SK-N-SH (cell line): ENCODE data around the gene PRRG3. TPM values are rescaled to one million over a fixed set of nuclear protein-coding genes. Genes with fewer than 3 reads are reported as not detected.

Experiments
- CTCF ChIA-PET: fragments of 300-600, 350-600 bp; formaldehyde crosslinking; extraction: SDS; loops from one replicate; lab custom pipeline; 2021; lab: Yijun Ruan, JAX
- POLR2A ChIA-PET: fragments of 350-600 bp; sonication (Branson Sonifier 250); formaldehyde crosslinking; extraction: SDS; loops from one replicate; lab custom pipeline; 2020; ENCODE audit warnings: antibody characterized with exemption, inconsistent platforms; lab: Yijun Ruan, JAX
- DNase-seq: peaks from one replicate; pipeline ENCODE4 v3.0.0; 2012
- H2AFZ ChIP-seq: fragments of 200-600 bp; sonication (generic); 2 replicates; pipeline ENCODE4 v1.8.1; 2016; ENCODE audit warnings: antibody characterized with exemption, mild to moderate bottlenecking, low read depth
- H3F3A ChIP-seq: fragments of 200-600 bp; sonication (generic); replicated peaks from 2 replicates; pipeline ENCODE3; 2016; ENCODE audit warnings: antibody characterized with exemption, mild to moderate bottlenecking; ENCODE audit not compliant: insufficient read depth
- H3K27ac ChIP-seq, 2 experiments: fragments of 200-500 bp in 1 of 2; fragments of 200-600 bp in 1 of 2; sonication (Bioruptor generic) in 1 of 2; sonication (generic), shearing (Covaris generic) in 1 of 2; 2 replicates each; pipeline versions ENCODE4 v1.5.1 to v1.6.1; 2014 to 2016; ENCODE audit warnings: low read depth in 2 of 2, inconsistent platforms in 1 of 2, low read length in 1 of 2, mild to moderate bottlenecking in 1 of 2, mixed read lengths in 1 of 2
- H3K27me3 ChIP-seq: fragments of 200-600 bp; sonication (generic), shearing (Covaris generic); 2 replicates; pipeline ENCODE4 v1.6.1; 2016; ENCODE audit warnings: mixed run types; ENCODE audit not compliant: insufficient read depth
- H3K36me3 ChIP-seq, 2 experiments: fragments of 200-500 bp in 1 of 2; fragments of 200-600 bp in 1 of 2; sonication (Bioruptor generic) in 1 of 2; sonication (generic) in 1 of 2; replicated peaks in 1 of 2; 2 replicates each; pipeline versions ENCODE3 to v1.5.1; 2014 to 2016; ENCODE audit warnings: low read length in 1 of 2, mild to moderate bottlenecking in 1 of 2; ENCODE audit not compliant: insufficient read depth in 2 of 2, control insufficient read depth in 1 of 2
- H3K4me1 ChIP-seq, 2 experiments: fragments of 200-500 bp in 1 of 2; fragments of 200-600 bp in 1 of 2; sonication (Bioruptor generic) in 1 of 2; sonication (generic), shearing (Covaris generic) in 1 of 2; 2 replicates each; pipeline versions ENCODE4 v1.5.1 to v1.6.1; 2014 to 2016; ENCODE audit warnings: low read depth in 1 of 2, low read length in 1 of 2, mixed run types in 1 of 2; ENCODE audit not compliant: insufficient read depth in 2 of 2, control insufficient read depth in 1 of 2
- H3K4me2 ChIP-seq: fragments of 200-600 bp; sonication (generic), shearing (Covaris generic); 2 replicates; pipeline ENCODE4 v1.6.1; 2017; ENCODE audit warnings: mixed run types
- H3K4me3 ChIP-seq, 2 experiments: fragments of 200-500 bp in 1 of 2; fragments of 200-600 bp in 1 of 2; sonication (Bioruptor generic) in 1 of 2; sonication (generic), shearing (Covaris generic) in 1 of 2; 2 replicates each; pipeline versions ENCODE4 v1.5.1 to v1.8.1; 2014 to 2016; ENCODE audit warnings: low read depth in 2 of 2, inconsistent platforms in 1 of 2, low read length in 1 of 2, mild to moderate bottlenecking in 1 of 2, mixed read lengths in 1 of 2, moderate library complexity in 1 of 2
- H3K79me2 ChIP-seq: fragments of 200-600 bp; sonication (generic); 2 replicates; pipeline ENCODE4 v1.8.1; 2017; ENCODE audit warnings: mild to moderate bottlenecking; ENCODE audit not compliant: insufficient read depth
- H3K9ac ChIP-seq: fragments of 200-600 bp; sonication (generic); 2 replicates; pipeline ENCODE4 v1.6.1; 2017; ENCODE audit warnings: mixed run types
- H3K9me2 ChIP-seq: fragments of 200-600 bp; sonication (generic); 2 replicates; pipeline ENCODE4 v1.6.1; 2017; ENCODE audit warnings: mixed run types
- H3K9me3 ChIP-seq: fragments of 200-600 bp; sonication (generic); 2 replicates; pipeline ENCODE4 v1.6.1; 2017; ENCODE audit warnings: mixed run types, mild to moderate bottlenecking, moderate library complexity
- H4K20me1 ChIP-seq: fragments of 200-600 bp; sonication (generic); 2 replicates; pipeline ENCODE4 v1.6.1; 2017; ENCODE audit warnings: mild to moderate bottlenecking, mixed run types; ENCODE audit not compliant: insufficient read depth
- CHD2 ChIP-seq: fragments of 150-350 bp; IDR thresholded peaks from 2 replicates; pipeline ENCODE4 v1.6.1; 2018; ENCODE audit warnings: low read length; ENCODE audit not compliant: partially characterized antibody
- ELF1 ChIP-seq: IDR thresholded peaks from 2 replicates; pipeline ENCODE4 v1.4.0; 2012
- EP300 ChIP-seq, 2 experiments: IDR thresholded peaks; 2 replicates each; pipeline versions ENCODE4 v1.4.0 to v1.6.1; 2012; ENCODE audit warnings: borderline replicate concordance in 1 of 2, low read depth in 1 of 2, low read length in 1 of 2
- FOSL2 ChIP-seq: IDR thresholded peaks from 2 replicates; pipeline ENCODE4 v1.4.0; 2012; ENCODE audit warnings: low read depth, mild to moderate bottlenecking, moderate library complexity, borderline replicate concordance
- FOXJ3 ChIP-seq: sonication (generic); formaldehyde crosslinking; IDR thresholded peaks from 2 replicates; pipeline ENCODE4 v1.5.1; 2020; ENCODE audit warnings: mild to moderate bottlenecking, missing genetic modification reagents
- GABPA ChIP-seq: IDR thresholded peaks from 2 replicates; pipeline ENCODE4 v1.4.0; 2012; ENCODE audit warnings: low read depth, mild to moderate bottlenecking
- IRF3 ChIP-seq: fragments of 150-350 bp; IDR thresholded peaks from 2 replicates; pipeline ENCODE4 v1.6.1; 2016; ENCODE audit warnings: mild to moderate bottlenecking, low read depth, low read length
- NFIC ChIP-seq: IDR thresholded peaks from 2 replicates; pipeline ENCODE4 v1.4.0; 2012; ENCODE audit warnings: borderline replicate concordance
- NRF1 ChIP-seq: IDR thresholded peaks from 2 replicates; pipeline ENCODE4 v1.6.1; 2012; ENCODE audit warnings: low read depth, mild to moderate bottlenecking, low read length
- PBX3 ChIP-seq: IDR thresholded peaks from 2 replicates; pipeline ENCODE4; 2012
- REST ChIP-seq: IDR thresholded peaks from 2 replicates; pipeline ENCODE4 v1.6.1; 2012; ENCODE audit warnings: mild to moderate bottlenecking, low read depth, low read length, moderate library complexity
- RFX5 ChIP-seq: IDR thresholded peaks from 2 replicates; pipeline ENCODE4 v1.6.1; 2012; ENCODE audit warnings: mild to moderate bottlenecking, improper control_type of control experiment, low read length
- RXRA ChIP-seq: IDR thresholded peaks from 2 replicates; pipeline ENCODE4 v1.4.0; 2012; ENCODE audit warnings: low read depth, mild to moderate bottlenecking, borderline replicate concordance
- TCF12 ChIP-seq: IDR thresholded peaks from 2 replicates; pipeline ENCODE4 v1.4.0; 2012
- USF2 ChIP-seq: fragments of 150-350 bp; IDR thresholded peaks from 2 replicates; pipeline ENCODE4 v1.6.1; 2017; ENCODE audit warnings: antibody characterized with exemption, low read length, low read depth, borderline replicate concordance
- WGBS: methylation state at CpG from one replicate; pipeline ENCODE4 v1.1.6; 2017; ENCODE audit warnings: low lambda C conversion rate; 5-methylcytosine and 5-hydroxymethylcytosine counted together
- polyA plus RNA-seq, 3 experiments: library from polyadenylated mRNA; depleted of rRNA; stranded (reverse); fragments of >200 nt; gene quantifications; 2 replicates each; pipeline ENCODE4 v1.2.3, GENCODE V29; 2012
- TF ChIP-seq, protein P1 (sequence below): IDR thresholded peaks from 2 replicates; pipeline ENCODE4 v1.4.0; 2012; ENCODE audit warnings: low read depth, borderline replicate concordance

PRRG3 gene
- polyA plus RNA-seq, 1 of the 3 experiments (the other 2 are of a cell fraction) = not detected

- POLR2A ChIA-PET = no interaction called here
- TF ChIP-seq RXRA (no peak), FOSL2 (no peak), NRF1 (no peak), REST (no peak), USF2 (no peak), NFIC (no peak), RFX5 (no peak), GABPA (no peak)
- TF ChIP-seq, protein P1, sequence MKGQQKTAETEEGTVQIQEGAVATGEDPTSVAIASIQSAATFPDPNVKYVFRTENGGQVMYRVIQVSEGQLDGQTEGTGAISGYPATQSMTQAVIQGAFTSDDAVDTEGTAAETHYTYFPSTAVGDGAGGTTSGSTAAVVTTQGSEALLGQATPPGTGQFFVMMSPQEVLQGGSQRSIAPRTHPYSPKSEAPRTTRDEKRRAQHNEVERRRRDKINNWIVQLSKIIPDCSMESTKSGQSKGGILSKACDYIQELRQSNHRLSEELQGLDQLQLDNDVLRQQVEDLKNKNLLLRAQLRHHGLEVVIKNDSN = no peak
- CTCF ChIA-PET = no interaction called here
Observed at GRCh38 chrX:151708821-151709220, 13.6 kb downstream of the PRRG3 start.

DNA sequence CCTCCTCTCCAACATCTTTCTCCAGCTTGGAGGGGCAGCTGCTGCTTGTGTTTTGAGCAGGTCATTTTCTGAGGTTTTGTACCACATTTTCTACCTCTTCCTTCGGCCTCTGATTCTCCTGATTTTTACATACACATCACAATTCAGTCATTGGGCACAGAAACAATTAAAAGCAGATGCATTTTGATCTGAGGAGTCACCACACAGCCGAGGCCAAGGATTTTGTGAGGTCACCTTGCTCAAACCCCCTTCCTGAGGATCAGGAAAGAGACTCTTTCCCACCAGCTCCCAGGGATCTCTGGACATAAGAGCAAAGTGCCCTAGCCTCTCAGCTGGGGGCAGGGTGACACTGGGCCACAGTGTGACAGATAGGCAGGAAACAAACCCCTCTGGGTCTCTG is 15.2 kb downstream of the PRRG3 start:
- Histone ChIP-seq H3K4me2 (no peak overlapping the region), H3K9me2 (no peaks in the 10 kb centered on the region), H4K20me1 (no peaks in the 10 kb centered on the region), H3K27ac (no peak overlapping the region), H3K9me3 (no peaks in the 10 kb centered on the region), H3K27me3 (peaks cover 5% of the 10 kb centered on the region; the same call in 1 of the 2 replicates), H3K79me2 (no peaks in the 10 kb centered on the region), H3F3A (no peaks in the 10 kb centered on the region), H3K4me3 (no peak overlapping the region), H2AFZ (no peak overlapping the region), H3K4me1 (no peaks in the 10 kb centered on the region), H3K9ac (no peak overlapping the region), H3K36me3 (no peaks in the 10 kb centered on the region)
- no peak for DNase-seq
- ChIA-PET POLR2A (no interaction called here), CTCF (no interaction called here)
- WGBS = 0% methylated on average over 2 of the region's 2 CpGs
- no peak for TF ChIP-seq GABPA
- no peak for TF ChIP-seq FOXJ3 (CRISPR knock-in tag)
- TF ChIP-seq CHD2 = no peak
- TF ChIP-seq USF2 = no peak
- no peak for TF ChIP-seq ELF1
- TF ChIP-seq PBX3 = no peak
- TF ChIP-seq TCF12 = no peak
- TF ChIP-seq EP300 (IDR thresholded peaks at IDR 0.05; ENCODE audit: borderline replicate concordance in 1 of 2, low read depth in 1 of 2, low read length in 1 of 2) = no peak
- no peak for TF ChIP-seq IRF3

More at GRCh38 chrX:151708821-151709220, 13.6 kb downstream of the PRRG3 start:
- Histone ChIP-seq H3K9ac (no peak overlapping the region), H3K4me1 (no peaks in the 10 kb centered on the region), H3K27ac (no peak overlapping the region), H3K27me3 (peaks cover 10% of the 10 kb centered on the region; the same call in 1 of the 2 replicates), H4K20me1 (no peaks in the 10 kb centered on the region), H3K4me2 (no peak overlapping the region), H3K79me2 (no peaks in the 10 kb centered on the region), H2AFZ (no peak overlapping the region), H3K9me2 (no peaks in the 10 kb centered on the region), H3K4me3 (no peak overlapping the region), H3F3A (no peaks in the 10 kb centered on the region), H3K36me3 (no peaks in the 10 kb centered on the region), H3K9me3 (no peaks in the 10 kb centered on the region)
- no peak for DNase-seq
- 15% methylated on average over 7 of the region's 7 CpGs for WGBS
